ENCODE measurements around the gene TKT. TPM values are rescaled to one million over a fixed set of nuclear protein-coding genes. Genes with fewer than 3 reads are reported as not detected.

The TKT gene
- total and polyA plus RNA-seq, 2 of the 8 experiments (the other 6 are each of a cell fraction or from before 2014, with no cell fraction given), result 418 to 986 TPM

DNA sequence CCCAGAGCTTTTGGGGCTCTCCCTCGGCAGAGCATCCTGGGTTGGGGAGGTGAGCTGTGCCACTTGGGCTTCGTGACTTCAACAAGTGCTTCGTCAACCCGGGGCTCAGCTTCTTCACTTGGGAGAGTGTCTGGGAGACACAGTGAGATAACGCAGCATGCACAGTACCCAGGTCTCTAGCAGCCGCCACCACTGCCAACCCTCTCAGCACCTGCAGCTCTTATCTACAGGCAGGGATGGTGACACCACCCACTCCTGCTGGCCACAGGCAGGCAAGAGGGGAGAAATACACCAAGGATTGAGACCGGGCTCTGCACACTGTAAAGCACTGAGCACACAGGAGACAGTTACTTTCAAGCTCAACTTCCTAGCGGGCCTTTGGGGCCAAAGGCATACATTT, 11.6 kb downstream of the TKT start:
- Histone ChIP-seq H3K14ac (ENCODE audit: insufficient read length) (no peak overlapping the region), H3K27ac (ENCODE audit: low read depth, low read length) (no peak overlapping the region), H3K56ac (replicated peaks; ENCODE audit: insufficient read length, low read depth, low read length) (no peak overlapping the region), H4K5ac (ENCODE audit: insufficient read length, low read depth, low read length) (no peak overlapping the region), H2BK12ac (ENCODE audit: low read depth, low read length) (no peak overlapping the region), H3K4me2 (ENCODE audit: insufficient read depth in 1 of 2, low read depth in 2 of 2, low read length in 2 of 2) (0 out of 4 replicates have a peak overlapping the region, but pooled peaks of 1 of the 2 experiments have one; percentile 5), H3K23me2 (ENCODE audit: low read depth, low read length) (no peaks in the 10 kb centered on the region), H3K9ac (replicated peaks in 1 of 4; ENCODE audit: extremely low read depth in 1 of 4, low read depth in 3 of 4, low read length in 3 of 4) (no peak overlapping the region), H3K4me1 (replicated peaks in 1 of 4; ENCODE audit: control insufficient read depth in 3 of 4, insufficient read depth in 4 of 4, low read length in 3 of 4) (peaks cover 4 to 21% (median 14%) of the 10 kb centered on the region in 4 experiments), H3K4me3 (ENCODE audit: extremely low read depth in 1 of 4, insufficient read depth in 2 of 4, low read depth in 3 of 4, low read length in 4 of 4) (no peak overlapping the region), H3K9me3 (ENCODE audit: insufficient read depth in 2 of 2, low read depth in 1 of 2, low read length in 1 of 2) (no peaks in the 10 kb centered on the region), H4K20me1 (replicated peaks in 1 of 2; ENCODE audit: control insufficient read depth in 1 of 2, insufficient read depth in 2 of 2, low read length in 2 of 2) (peaks cover 41 to 63% of the 10 kb centered on the region in 2 experiments), H2AFZ (ENCODE audit: low read length) (no peak overlapping the region), H2BK15ac (ENCODE audit: low read length) (no peak overlapping the region), H3K36me3 (ENCODE audit: control insufficient read depth in 2 of 4, insufficient read depth in 4 of 4, low read length in 3 of 4) (peaks cover 22 to 34% (median 29%) of the 10 kb centered on the region in 4 experiments; a peak in 7 of 8 replicates), H3K18ac (ENCODE audit: extremely low read depth, low read length) (no peak overlapping the region), H3K79me1 (ENCODE audit: low read depth, low read length) (peaks cover 22% of the 10 kb centered on the region), H3K27me3 (replicated peaks in 1 of 4; ENCODE audit: control insufficient read depth in 3 of 4, extremely low read depth in 1 of 4, insufficient read depth in 3 of 4, low read length in 3 of 4) (no peaks in the 10 kb centered on the region), H2BK120ac (replicated peaks; ENCODE audit: low read depth, low read length) (no peak overlapping the region), H3K4ac (replicated peaks; ENCODE audit: insufficient read length, low read depth, low read length) (no peak overlapping the region), H3K79me2 (ENCODE audit: control insufficient read depth in 1 of 2, insufficient read depth in 2 of 2, low read length in 2 of 2) (peaks cover 34 to 100% of the 10 kb centered on the region in 2 experiments), H2BK5ac (ENCODE audit: low read depth, low read length) (peak overlapping the region; percentile 35; the same call in 1 of the 2 replicates), H4K8ac (ENCODE audit: extremely low read depth, insufficient read depth, low read length) (no peak overlapping the region), H4K91ac (replicated peaks; ENCODE audit: insufficient read length, low read length) (no peak overlapping the region), H2AK5ac (ENCODE audit: low read depth, low read length) (no peak overlapping the region), H3K23ac (ENCODE audit: insufficient read length) (no peak overlapping the region), H2BK20ac (ENCODE audit: low read length) (no peak overlapping the region)
- FAIRE-seq, result no peak
- ChIA-PET CTCF (ENCODE audit: partially characterized antibody) (interaction anchor here (0.9 to 10.6 kb wide), 8 partner anchors 9 to 610 kb away, joined by 3 to 64 read pairs (median 6); no protein-coding TSS in a partner anchor), POLR2A (ENCODE audit: partially characterized antibody) (interaction anchor here (0.8 to 28.5 kb wide), 5 partner anchors 6 to 31 kb away, joined by 3 to 449 read pairs (median 4); partner anchors contain the start of gene TKT)
- 93% methylated on average over 8 of the region's 8 CpGs; no CpG with 5 or more reads in 1 of the 2 experiments for WGBS, 2 experiments (ENCODE audit: extremely low coverage in 1 of 2, insufficient coverage in 1 of 2, insufficient read length in 1 of 2, insufficient replicate concordance in 2 of 2, low coverage in 1 of 2, low lambda C conversion rate in 2 of 2, missing lambda C conversion rate in 1 of 2)
- TF ChIP-seq YY1 (IDR thresholded peaks at IDR 0.05; ENCODE audit: low read depth, low read length) (no peak), NANOG (IDR thresholded peaks at IDR 0.05; ENCODE audit: insufficient read depth, low read depth, low read length, poor library complexity, severe bottlenecking) (no peak), EZH2 (IDR thresholded peaks at IDR 0.05; ENCODE audit: low read depth, low read length, severe bottlenecking) (no peak), GABPA (IDR thresholded peaks at IDR 0.05; ENCODE audit: borderline replicate concordance, insufficient read depth, low read length) (no peak), BRCA1 (IDR thresholded peaks at IDR 0.05; ENCODE audit: low read depth, low read length) (no peak)
- no peak for DNase-seq (ENCODE audit: low read depth in 1 of 2, low spot score in 2 of 2)

Data from H1 (cell line).